Measurements from ENCODE around the gene PSME1. TPM values are rescaled to one million over a fixed set of nuclear protein-coding genes. Genes with fewer than 3 reads are reported as not detected.

Gene PSME1
- total RNA-seq, 1 donor from 2014 or later: 65.0 TPM

DNA sequence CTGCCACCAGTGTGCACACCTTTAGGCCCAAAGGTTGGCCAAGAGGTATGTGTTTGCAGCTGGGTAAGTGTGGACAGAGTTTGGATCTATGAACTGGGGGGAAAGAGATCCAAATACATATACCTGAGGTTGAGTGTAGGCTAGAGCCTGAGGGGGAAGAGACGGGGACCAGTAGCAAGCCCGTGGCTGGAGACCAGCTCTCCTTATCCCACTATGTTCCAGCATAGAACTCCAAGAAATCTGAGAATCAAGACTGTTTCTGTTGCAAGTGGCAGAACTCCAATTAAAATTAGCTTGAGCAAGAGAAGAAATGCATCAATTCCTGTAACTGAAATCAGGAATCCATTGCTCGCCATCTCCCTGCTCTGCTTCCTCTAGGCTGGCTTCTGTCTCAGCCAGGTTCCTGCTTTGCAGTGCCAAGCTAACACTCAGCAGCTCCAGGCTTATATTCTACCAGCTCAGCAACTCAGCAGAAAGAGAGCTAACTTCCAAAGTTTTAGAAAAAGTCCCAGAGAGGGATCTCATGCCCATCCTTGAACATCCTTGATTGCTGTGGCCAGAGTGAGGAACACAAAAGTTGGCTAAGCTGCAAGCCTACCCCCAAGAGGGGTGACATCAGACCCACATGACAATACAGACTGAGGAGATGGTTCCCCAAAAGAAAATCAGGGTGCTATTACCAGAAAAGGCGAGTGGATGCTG lies 43.3 kb upstream of the PSME1 start:
- no peak for FAIRE-seq

GRCh38 chr14:24093207-24093900 lies 42.6 kb upstream of the PSME1 start:
- Histone ChIP-seq H3K27me3 (ENCODE audit: control insufficient read depth, insufficient read depth, low read length) (no peaks in the 10 kb centered on the region), H3K36me3 (ENCODE audit: control insufficient read depth, insufficient read depth, low read length) (peaks cover 19% of the 10 kb centered on the region), H3K4me3 (ENCODE audit: low read depth, low read length) (no peak overlapping the region)
- TF ChIP-seq, protein P1, sequence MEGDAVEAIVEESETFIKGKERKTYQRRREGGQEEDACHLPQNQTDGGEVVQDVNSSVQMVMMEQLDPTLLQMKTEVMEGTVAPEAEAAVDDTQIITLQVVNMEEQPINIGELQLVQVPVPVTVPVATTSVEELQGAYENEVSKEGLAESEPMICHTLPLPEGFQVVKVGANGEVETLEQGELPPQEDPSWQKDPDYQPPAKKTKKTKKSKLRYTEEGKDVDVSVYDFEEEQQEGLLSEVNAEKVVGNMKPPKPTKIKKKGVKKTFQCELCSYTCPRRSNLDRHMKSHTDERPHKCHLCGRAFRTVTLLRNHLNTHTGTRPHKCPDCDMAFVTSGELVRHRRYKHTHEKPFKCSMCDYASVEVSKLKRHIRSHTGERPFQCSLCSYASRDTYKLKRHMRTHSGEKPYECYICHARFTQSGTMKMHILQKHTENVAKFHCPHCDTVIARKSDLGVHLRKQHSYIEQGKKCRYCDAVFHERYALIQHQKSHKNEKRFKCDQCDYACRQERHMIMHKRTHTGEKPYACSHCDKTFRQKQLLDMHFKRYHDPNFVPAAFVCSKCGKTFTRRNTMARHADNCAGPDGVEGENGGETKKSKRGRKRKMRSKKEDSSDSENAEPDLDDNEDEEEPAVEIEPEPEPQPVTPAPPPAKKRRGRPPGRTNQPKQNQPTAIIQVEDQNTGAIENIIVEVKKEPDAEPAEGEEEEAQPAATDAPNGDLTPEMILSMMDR (IDR thresholded peaks at IDR 0.05; ENCODE audit: insufficient read depth, low read length, severe bottlenecking): no peak
- no peak for DNase-seq (ENCODE audit: low read depth)
- FAIRE-seq: no peak

More for the DNA sequence above, 43.3 kb upstream of the PSME1 start:
- Histone ChIP-seq H3K27me3 (ENCODE audit: control insufficient read depth, insufficient read depth, low read length) (no peaks in the 10 kb centered on the region), H3K36me3 (ENCODE audit: control insufficient read depth, insufficient read depth, low read length) (peaks cover 14% of the 10 kb centered on the region), H3K4me3 (ENCODE audit: low read depth, low read length) (no peak overlapping the region)
- no peak for DNase-seq (ENCODE audit: low read depth)
- TF ChIP-seq, protein P1 (IDR thresholded peaks at IDR 0.05; ENCODE audit: insufficient read depth, low read length, severe bottlenecking): no peak

- TF ChIP-seq, protein P1 (IDR thresholded peaks at IDR 0.05; ENCODE audit: insufficient read depth, low read length, severe bottlenecking): peak; percentile 1
- H3K36me3 ChIP-seq (ENCODE audit: control insufficient read depth, insufficient read depth, low read length): peaks cover 27% of the 10 kb centered on the region
- FAIRE-seq (no peak), DNase-seq (ENCODE audit: low read depth) (peak; percentile 78)
- no peaks in the 10 kb centered on the region for H3K27me3 ChIP-seq (ENCODE audit: control insufficient read depth, insufficient read depth, low read length)
- peak within 1 kb of the TSS; percentile 94 for H3K4me3 ChIP-seq (ENCODE audit: low read depth, low read length)
Measured at GRCh38 chr14:24093901-24094840, 41.8 kb upstream of the PSME1 start, which contains the start of gene PCK2. PCK2 (plus strand) TSS chr14:24094311; CDS start chr14:24094406, 95 bp downstream.

DNA sequence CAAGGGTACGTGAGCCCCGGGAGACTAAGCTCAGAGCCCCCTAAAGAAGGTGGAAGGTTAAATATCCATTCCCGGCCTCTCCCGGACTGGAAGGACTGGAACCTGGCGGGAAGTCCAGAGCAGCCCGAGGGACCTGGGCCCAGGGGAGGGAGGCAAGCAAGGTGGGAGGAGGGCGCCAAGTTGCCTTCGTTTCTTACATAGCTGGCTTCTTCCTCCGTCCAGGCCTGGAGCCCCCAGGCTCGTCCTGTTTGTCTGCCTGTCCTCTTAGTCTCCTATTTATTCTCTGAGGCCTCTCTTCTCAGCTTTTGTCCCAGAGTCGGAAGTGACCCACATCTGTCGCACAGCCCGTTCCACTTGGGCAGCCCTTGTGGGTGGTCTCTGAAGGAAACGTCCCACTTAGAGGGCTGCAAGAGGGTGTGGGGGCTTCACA lies 41.1 kb upstream of the PSME1 start:
- DNase-seq (ENCODE audit: low read depth) (no peak), FAIRE-seq (no peak)
- Histone ChIP-seq H3K4me3 (ENCODE audit: low read depth, low read length) (peak overlapping the region; percentile 94), H3K36me3 (ENCODE audit: control insufficient read depth, insufficient read depth, low read length) (peaks cover 34% of the 10 kb centered on the region), H3K27me3 (ENCODE audit: control insufficient read depth, insufficient read depth, low read length) (no peaks in the 10 kb centered on the region)
- TF ChIP-seq, protein P1 (IDR thresholded peaks at IDR 0.05; ENCODE audit: insufficient read depth, low read length, severe bottlenecking): no peak

GRCh38 chr14:24095271-24096068 lies 40.5 kb upstream of the PSME1 start:
- TF ChIP-seq, protein P1 (IDR thresholded peaks at IDR 0.05; ENCODE audit: insufficient read depth, low read length, severe bottlenecking): no peak
- DNase-seq (ENCODE audit: low read depth) (no peak), FAIRE-seq (no peak)
- Histone ChIP-seq H3K36me3 (ENCODE audit: control insufficient read depth, insufficient read depth, low read length) (peaks cover 38% of the 10 kb centered on the region), H3K27me3 (ENCODE audit: control insufficient read depth, insufficient read depth, low read length) (no peaks in the 10 kb centered on the region), H3K4me3 (ENCODE audit: low read depth, low read length) (peak overlapping the region; percentile 94)
